HG02973 (cell line): ENCODE measurements around the gene ARAP1.

Experiments
- ATAC-seq: cut with Tn5 transposase; IDR thresholded peaks from one replicate; pipeline ENCODE4 v1.9.1; 2021; ENCODE audit warnings: moderate library complexity; ENCODE audit not compliant: unreplicated experiment

The ARAP1 gene

DNA sequence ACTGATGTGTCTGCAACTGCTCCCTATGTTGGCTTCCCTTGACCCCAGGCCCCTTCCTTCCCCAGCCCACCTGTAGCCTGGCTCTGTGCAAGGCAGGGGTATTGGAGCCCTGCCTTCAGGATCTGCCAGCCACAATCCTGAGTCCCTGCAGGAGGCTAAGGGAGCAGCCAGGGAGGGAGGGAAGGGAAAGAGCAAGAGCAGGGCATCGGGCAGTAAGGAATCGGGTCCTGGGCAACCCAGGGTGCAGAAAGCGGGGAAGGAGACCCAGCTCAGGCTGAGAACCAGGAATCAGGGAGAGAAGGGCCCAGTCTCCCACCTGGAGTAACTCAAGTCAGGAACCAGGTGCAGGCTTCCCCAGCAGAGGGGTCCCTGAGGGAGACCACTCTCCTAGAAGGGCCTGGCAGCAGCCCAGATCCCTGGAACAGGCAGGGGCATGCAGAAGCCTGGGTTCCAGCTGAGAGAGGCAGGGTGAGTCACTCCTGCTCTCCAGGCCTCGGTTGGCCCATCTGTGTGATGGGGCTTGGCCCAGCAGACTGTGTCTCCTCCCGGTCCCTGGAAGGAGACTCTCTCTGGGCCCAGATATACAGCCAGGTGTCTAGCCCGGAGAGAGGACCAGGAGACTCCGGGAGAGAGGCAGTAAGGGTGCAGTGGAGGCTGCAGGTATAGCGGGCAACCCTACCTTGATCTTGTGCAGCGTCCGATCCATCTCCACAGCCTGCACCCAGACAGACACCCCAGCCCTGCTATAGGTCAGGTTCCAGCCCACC, 28.3 kb upstream of the ARAP1 start:
- ATAC-seq, result no peak

DNA sequence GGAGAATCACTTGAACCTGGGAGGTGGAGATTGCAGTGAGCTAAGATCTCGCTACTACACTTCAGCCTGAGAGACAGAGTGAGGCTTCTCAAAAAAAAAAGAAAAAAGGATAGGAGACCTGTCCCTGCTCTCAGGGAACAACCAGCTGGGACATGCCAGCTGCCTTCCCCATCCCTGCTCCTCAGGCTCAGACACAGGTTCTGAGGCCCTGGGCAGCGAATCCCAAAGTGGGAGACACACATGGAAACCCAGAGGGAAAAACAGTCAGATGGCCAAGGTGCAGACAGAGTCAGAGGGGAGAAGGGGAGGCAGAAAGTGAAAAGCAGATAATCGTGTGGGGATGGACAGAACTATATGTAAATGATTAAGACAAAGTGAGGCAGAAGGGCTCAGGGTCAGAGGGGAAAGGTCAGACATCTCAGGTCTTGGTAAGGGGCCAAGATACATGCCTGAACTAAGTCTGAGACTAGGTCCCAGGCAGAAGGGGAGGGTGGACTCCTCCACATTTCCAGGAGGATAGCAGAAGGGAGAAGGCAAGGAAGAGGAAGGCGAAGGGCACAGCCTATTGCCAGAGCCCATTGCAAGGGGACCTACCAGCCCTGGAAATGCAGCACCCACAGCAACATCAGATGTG, 27.4 kb upstream of the ARAP1 start:
- ATAC-seq, result no peak

- no peak for ATAC-seq
Measured at GRCh38 chr11:72778535-72779494, 26.6 kb upstream of the ARAP1 start.

GRCh38 chr11:72777755-72778278, 25.6 kb upstream of the ARAP1 start:
- ATAC-seq, result no peak

- no peak for ATAC-seq
Measured at GRCh38 chr11:72776844-72777754, 24.9 kb upstream of the ARAP1 start.

DNA sequence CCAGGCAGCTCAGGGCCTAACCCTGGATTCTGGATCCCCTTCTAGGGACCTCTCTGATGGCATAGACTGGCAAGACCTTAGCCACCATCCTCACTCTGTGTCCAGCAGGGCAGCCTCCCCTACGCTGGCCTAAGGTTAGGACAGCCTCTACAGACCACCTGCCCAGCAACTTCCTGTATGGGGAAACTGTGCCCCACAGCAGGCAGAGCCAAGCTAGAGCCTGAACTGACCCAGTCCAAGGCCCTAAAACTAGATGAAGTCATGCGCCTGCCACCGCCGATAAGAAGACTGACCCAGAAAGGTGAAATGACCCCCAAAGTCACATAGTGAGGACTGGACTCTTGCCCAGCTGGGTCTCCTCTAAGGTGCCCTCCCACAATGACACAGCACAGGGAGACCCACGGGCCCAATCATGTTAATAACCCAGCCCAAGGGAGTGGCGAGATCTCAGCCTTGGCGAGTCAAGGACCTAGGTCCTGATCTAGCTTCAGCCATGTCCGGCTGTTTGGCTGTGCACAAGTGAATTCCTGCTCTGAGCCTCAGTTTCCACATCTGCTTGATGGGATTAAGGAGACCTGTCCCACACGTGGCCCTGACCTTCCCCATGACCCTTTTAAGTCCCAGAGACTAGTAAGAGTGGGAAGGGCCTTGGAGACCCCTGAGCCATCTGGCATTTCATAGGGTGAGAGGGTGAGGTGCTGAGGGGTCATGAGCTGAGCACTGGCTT, 24.1 kb upstream of the ARAP1 start:
- ATAC-seq, result no peak

DNA sequence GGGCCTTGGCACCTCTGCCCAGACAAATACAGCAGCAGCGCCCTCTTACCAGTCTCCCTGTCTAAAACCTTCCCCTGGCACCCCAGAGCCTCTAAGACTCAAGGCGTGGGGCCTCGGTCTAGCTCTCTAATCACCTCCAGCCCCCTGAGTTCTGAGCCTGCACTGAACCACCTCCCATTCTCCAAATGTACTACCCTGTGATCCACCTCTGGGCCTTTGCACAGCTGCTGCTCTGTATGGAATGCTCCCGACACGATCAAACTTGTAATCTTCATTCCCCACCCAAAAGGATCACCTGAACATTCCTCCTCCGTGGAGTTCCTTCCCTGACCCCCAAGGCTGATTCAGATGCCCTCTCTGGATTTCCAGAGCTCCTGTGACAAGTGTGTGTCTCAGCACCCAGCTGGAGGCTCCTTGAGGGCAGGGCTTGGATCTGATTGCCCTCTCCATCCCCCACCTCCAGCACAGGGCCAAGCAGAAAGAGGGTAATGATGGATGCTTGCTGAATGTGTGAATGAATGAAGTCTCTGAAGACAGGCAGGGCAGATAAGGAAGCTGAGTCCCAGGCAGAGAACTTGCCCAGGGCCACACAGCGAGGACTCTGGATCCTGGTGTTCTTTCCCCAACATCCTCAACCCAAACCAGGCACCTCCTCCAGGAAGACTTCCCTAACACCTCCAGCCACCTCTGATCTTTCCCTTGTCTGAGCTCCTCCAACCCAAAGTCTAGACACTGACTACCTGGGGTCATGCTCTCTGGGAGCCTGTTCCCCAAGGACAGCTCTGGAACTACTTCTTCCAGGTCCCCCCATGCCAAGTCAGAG, 23.3 kb upstream of the ARAP1 start:
- no peak for ATAC-seq

- no peak for ATAC-seq
Measured at GRCh38 chr11:72774499-72774898, 22.3 kb upstream of the ARAP1 start.

DNA sequence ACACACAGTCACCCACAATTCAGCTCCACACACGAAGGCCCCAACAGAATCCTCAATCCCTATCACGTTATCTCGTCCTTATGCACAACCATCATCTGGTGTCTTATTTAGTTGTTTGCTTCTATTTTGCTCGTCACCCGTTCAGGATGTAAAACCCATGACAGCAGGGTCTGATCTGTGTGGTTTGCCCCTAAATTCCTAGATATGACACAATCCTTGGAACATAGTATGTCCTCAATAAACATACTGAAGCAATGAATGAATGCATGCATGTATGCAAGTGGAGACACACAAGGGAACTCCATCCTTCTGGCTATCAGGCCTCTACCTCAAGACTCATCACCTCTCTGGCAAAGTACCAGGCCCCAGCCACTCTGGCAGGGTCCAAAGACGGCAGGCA, 21.5 kb upstream of the ARAP1 start:
- no peak for ATAC-seq

- ATAC-seq, result no peak
Measured at GRCh38 chr11:72773291-72773690, 21.1 kb upstream of the ARAP1 start.

GRCh38 chr11:72772059-72772458, 19.9 kb upstream of the ARAP1 start:
- no peak for ATAC-seq

- ATAC-seq, result no peak
Measured at GRCh38 chr11:72771507-72771906, 19.3 kb upstream of the ARAP1 start.

GRCh38 chr11:72770799-72771198, 18.6 kb upstream of the ARAP1 start:
- no peak for ATAC-seq

DNA sequence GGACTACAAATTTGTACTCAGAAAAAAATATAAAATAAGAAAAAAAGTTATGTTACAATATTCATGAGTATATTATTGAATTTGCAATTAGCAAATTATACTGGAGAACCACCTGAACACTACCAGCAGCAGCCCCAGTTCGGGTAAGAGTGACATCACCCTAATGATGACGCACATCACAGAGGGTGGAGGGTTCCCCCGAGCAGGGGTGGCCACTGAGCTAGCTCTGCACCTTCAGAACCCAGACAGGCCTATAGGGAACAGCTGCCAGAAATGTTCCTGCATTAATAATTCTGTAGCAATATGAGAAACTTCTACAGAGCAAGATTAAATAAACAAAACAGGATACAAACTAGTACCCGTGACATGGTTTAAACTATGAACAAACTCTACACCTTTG, 17.5 kb upstream of the ARAP1 start:
- ATAC-seq, result no peak

- ATAC-seq, result no peak
Measured at GRCh38 chr11:72768581-72768980, 16.4 kb upstream of the ARAP1 start.

- no peak for ATAC-seq
Measured at GRCh38 chr11:72767203-72768062, 15.2 kb upstream of the ARAP1 start.

DNA sequence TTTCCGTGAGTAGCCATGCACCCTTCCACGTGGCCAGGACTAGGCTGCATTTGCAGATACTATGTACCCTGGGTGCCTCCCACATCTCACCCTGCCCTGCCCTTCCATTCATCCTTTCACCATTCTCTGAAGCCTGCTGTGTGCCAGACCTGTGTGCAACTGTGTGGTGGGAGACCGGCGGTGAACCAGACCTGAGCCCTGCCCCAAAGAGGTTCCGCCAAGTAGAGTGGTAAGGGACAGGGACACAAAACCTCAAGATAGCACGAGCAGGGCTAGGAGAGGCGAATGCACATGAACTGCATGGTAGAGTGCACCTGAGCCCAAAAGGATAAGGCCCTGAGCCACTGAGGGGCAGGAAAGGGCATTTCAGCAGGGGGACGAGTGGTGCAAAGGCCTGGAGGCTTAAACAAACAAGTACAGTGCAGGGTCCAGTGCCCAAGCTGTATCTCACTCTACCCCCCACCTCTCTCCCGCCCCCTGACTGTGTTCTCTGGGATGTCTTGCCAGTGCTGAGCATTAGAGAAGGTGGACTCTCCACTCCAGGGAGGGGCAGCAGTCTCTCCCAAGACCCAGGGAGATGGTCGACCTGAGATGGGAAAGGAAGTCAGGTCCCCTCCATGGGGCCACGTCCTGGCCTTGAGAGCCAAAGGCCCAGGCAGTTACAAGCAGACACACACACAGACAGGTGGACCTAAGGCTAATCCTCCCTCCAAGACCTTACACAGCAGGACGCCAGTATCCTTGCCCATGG, 14.1 kb upstream of the ARAP1 start:
- no peak for ATAC-seq
